ENCODE data around the gene EXD3. TPM values are rescaled to one million over a fixed set of nuclear protein-coding genes. Genes with fewer than 3 reads are reported as not detected.

Gene EXD3
- total RNA-seq, 1 experiment from 2014 or later, result 15.3 TPM

DNA sequence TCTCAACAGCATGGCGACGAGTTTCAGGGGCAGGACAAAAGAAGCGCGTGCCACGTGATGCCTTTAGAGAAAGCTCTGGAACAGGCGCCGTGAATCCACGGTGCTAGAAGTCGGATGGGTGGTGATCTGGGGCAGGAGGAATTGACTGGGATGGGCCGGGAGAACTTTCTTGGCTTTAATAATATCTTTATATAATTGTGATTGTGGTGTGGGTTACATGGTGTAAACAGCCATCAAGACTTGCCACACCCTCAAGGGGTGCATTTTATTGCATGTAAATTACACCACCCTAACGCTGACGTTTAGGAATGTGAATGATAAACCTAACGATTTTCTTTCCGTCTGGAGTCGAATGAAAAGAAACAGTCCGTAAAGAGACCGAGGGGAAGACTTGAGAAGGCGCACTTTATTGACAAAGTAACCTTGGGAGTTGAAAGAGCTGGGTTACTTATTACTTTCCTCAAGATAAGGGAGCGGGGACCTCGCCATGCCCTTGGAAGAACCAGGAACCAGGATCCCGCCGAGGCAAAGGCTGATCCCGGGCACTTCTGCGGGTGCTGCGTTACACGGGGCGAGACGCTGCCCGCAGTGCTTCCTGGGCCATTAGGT is 129.4 kb downstream of the EXD3 start:
- H3K27ac Mint-ChIP-seq, result no peak overlapping the region
- TF ChIP-seq, protein P1, sequence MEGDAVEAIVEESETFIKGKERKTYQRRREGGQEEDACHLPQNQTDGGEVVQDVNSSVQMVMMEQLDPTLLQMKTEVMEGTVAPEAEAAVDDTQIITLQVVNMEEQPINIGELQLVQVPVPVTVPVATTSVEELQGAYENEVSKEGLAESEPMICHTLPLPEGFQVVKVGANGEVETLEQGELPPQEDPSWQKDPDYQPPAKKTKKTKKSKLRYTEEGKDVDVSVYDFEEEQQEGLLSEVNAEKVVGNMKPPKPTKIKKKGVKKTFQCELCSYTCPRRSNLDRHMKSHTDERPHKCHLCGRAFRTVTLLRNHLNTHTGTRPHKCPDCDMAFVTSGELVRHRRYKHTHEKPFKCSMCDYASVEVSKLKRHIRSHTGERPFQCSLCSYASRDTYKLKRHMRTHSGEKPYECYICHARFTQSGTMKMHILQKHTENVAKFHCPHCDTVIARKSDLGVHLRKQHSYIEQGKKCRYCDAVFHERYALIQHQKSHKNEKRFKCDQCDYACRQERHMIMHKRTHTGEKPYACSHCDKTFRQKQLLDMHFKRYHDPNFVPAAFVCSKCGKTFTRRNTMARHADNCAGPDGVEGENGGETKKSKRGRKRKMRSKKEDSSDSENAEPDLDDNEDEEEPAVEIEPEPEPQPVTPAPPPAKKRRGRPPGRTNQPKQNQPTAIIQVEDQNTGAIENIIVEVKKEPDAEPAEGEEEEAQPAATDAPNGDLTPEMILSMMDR (conservative IDR thresholded peaks at IDR 0.05), result no peak
- no peak overlapping the region for H3T11ph ChIP-seq (ENCODE audit: low read length)
- peaks cover 18 to 27% of the 10 kb centered on the region in 2 experiments for H3K4me1 Mint-ChIP-seq
- H3K14ac ChIP-seq (ENCODE audit: insufficient read depth, low read length), result no peak overlapping the region
- no peak overlapping the region for H4K5ac ChIP-seq (ENCODE audit: insufficient read length, low read depth, low read length)
- no peaks in the 10 kb centered on the region for H3K9me3 ChIP-seq (ENCODE audit: control insufficient read depth, low read depth, low read length)
- no peak overlapping the region for H2AK5ac ChIP-seq (ENCODE audit: insufficient read length, low read length)
- H3K4me3 Mint-ChIP-seq, result peak overlapping the region in 1 of 2 experiments; percentile 41; a peak in 1 of 5 replicates
- H4K91ac ChIP-seq (ENCODE audit: insufficient read length, low read depth, low read length), result no peak overlapping the region
- DNase-seq, result no peak
- no peak overlapping the region for H3K56ac ChIP-seq (ENCODE audit: insufficient read length, low read depth, low read length)
- no peak overlapping the region for H2BK20ac ChIP-seq (ENCODE audit: low read depth, low read length, poor library complexity, severe bottlenecking)
- H3K9ac ChIP-seq (ENCODE audit: extremely low read depth, insufficient read length, low read length), result no peak overlapping the region
- H3K23ac ChIP-seq (ENCODE audit: insufficient read length, low read depth, low read length), result no peak overlapping the region
- H3K79me2 ChIP-seq (ENCODE audit: insufficient read depth, low read length), result no peaks in the 10 kb centered on the region
- WGBS (ENCODE audit: extremely low coverage, insufficient read length, low lambda C conversion rate), result no CpG with 5 or more reads among the region's 29 CpGs
- no peak overlapping the region for H3K4ac ChIP-seq (ENCODE audit: low read depth, low read length)
- no peak overlapping the region for H2BK15ac ChIP-seq (ENCODE audit: low read depth, low read length)
- peaks cover 0 to 4% (median 3%) of the 10 kb centered on the region in 3 experiments; a peak in 3 of 7 replicates for H3K36me3 Mint-ChIP-seq (ENCODE audit: insufficient read depth in 1 of 3, low read depth in 3 of 3)
- H3K27me3 ChIP-seq (ENCODE audit: insufficient read depth, low read length), result peaks cover 5% of the 10 kb centered on the region; the same call in 1 of the 2 replicates
- no peak overlapping the region for H2BK12ac ChIP-seq (ENCODE audit: insufficient read length, low read depth, low read length)
- H3K27ac ChIP-seq (ENCODE audit: insufficient read length, low read depth, low read length), result no peak overlapping the region
- H2AFZ ChIP-seq (ENCODE audit: low read length), result no peak overlapping the region
- no peak overlapping the region for H3K4me2 ChIP-seq (ENCODE audit: insufficient read depth, insufficient read length, low read length)
- no peak overlapping the region for H3K18ac ChIP-seq (ENCODE audit: insufficient read length, low read depth, low read length)
- no peak overlapping the region for H4K8ac ChIP-seq (replicated peaks; ENCODE audit: insufficient read length, low read depth, low read length)
- no peak overlapping the region for H2BK5ac ChIP-seq (ENCODE audit: insufficient read length, low read length)
- peaks cover 3 to 9% of the 10 kb centered on the region in 2 experiments for H3K9me3 Mint-ChIP-seq
- peaks cover 40% of the 10 kb centered on the region for H3K27me3 Mint-ChIP-seq (ENCODE audit: low read depth)
- peaks cover 3% of the 10 kb centered on the region; the same call in 1 of the 2 replicates for H3K4me1 ChIP-seq (ENCODE audit: insufficient read depth, low read length)
- H3K79me1 ChIP-seq (ENCODE audit: insufficient read depth, low read depth, low read length, poor library complexity, severe bottlenecking), result no peaks in the 10 kb centered on the region
- peaks cover 3% of the 10 kb centered on the region for H3K23me2 ChIP-seq (ENCODE audit: insufficient read length, low read depth, low read length, poor library complexity, severe bottlenecking)
- no peak overlapping the region for H2BK120ac ChIP-seq (ENCODE audit: low read depth, low read length, poor library complexity, severe bottlenecking)
- no peaks in the 10 kb centered on the region for H4K20me1 ChIP-seq (ENCODE audit: control insufficient read depth, insufficient read depth, insufficient read length)
